Liver (tissue), 9 donors: ENCODE data around the gene ETNPPL. TPM values are rescaled to one million over a fixed set of nuclear protein-coding genes. Genes with fewer than 3 reads are reported as not detected.
A peak's percentile ranks its signal among the peaks of the same experiment; 100 is the strongest.

Experiments used
- DNase-seq: peaks from one replicate; pipeline ENCODE4 v3.0.0-alpha.2; 2017; ENCODE audit warnings: low spot score
- H3K27ac ChIP-seq, 2 donors: one replicate each; pipeline ENCODE4 v1.7.0; 2013; ENCODE audit warnings: inconsistent platforms in 2 of 2, low read length in 2 of 2, control low read depth in 1 of 2, low read depth in 1 of 2, mild to moderate bottlenecking in 1 of 2
- H3K27me3 ChIP-seq, 4 donors: one replicate each; pipeline versions ENCODE4 v1.6.1 to v1.7.0; 2013; ENCODE audit warnings: low read length in 3 of 4, inconsistent platforms in 1 of 4, mild to moderate bottlenecking in 1 of 4, moderate library complexity in 1 of 4; ENCODE audit not compliant: control insufficient read depth in 4 of 4, insufficient read depth in 4 of 4
- H3K36me3 ChIP-seq, 4 donors: one replicate each; pipeline versions ENCODE4 v1.6.1 to v1.7.0; 2013; ENCODE audit warnings: low read length in 3 of 4, mild to moderate bottlenecking in 3 of 4, low read depth in 1 of 4, moderate library complexity in 1 of 4; ENCODE audit not compliant: control insufficient read depth in 4 of 4, insufficient read depth in 3 of 4
- H3K4me1 ChIP-seq, 4 donors: one replicate each; pipeline versions ENCODE4 v1.6.1 to v1.7.0; 2013; ENCODE audit warnings: low read length in 3 of 4, mild to moderate bottlenecking in 3 of 4, moderate library complexity in 1 of 4; ENCODE audit not compliant: control insufficient read depth in 4 of 4, insufficient read depth in 4 of 4
- H3K4me3 ChIP-seq, 3 donors: one replicate each; pipeline versions ENCODE4 v1.6.1 to v1.7.0; 2013; ENCODE audit warnings: low read length in 3 of 3, control low read depth in 1 of 3, low read depth in 1 of 3, mild to moderate bottlenecking in 1 of 3
- H3K9ac ChIP-seq, 2 donors: one replicate each; pipeline ENCODE4 v1.7.0; 2013; ENCODE audit warnings: low read length in 2 of 2, mild to moderate bottlenecking in 2 of 2, moderate library complexity in 2 of 2, control low read depth in 1 of 2, low read depth in 1 of 2
- H3K9me3 ChIP-seq, 4 donors: one replicate each; pipeline versions ENCODE4 v1.6.1 to v1.7.0; 2013; ENCODE audit warnings: low read length in 3 of 4; ENCODE audit not compliant: control insufficient read depth in 4 of 4
- EGR1 ChIP-seq, 2 donors: IDR thresholded peaks; 2 replicates each; pipeline ENCODE4 v1.6.1; 2016 to 2018; ENCODE audit warnings: antibody characterized with exemption in 2 of 2, low read depth in 2 of 2
- FOXA1 ChIP-seq: IDR thresholded peaks from 2 replicates; pipeline ENCODE4 v1.6.1; 2016; ENCODE audit warnings: antibody characterized with exemption
- FOXA2 ChIP-seq: IDR thresholded peaks from 2 replicates; pipeline ENCODE4 v1.6.1; 2016; ENCODE audit warnings: antibody characterized with exemption
- GABPA ChIP-seq, 2 donors: IDR thresholded peaks in 1 of 2; conservative IDR thresholded peaks in 1 of 2; 2 replicates each; pipeline ENCODE4 v1.6.1; 2016; ENCODE audit warnings: antibody characterized with exemption in 2 of 2, mild to moderate bottlenecking in 1 of 2, moderate library complexity in 1 of 2
- HNF4A ChIP-seq, 2 donors: conservative IDR thresholded peaks; 2 replicates each; pipeline ENCODE4 v1.6.1; 2016; ENCODE audit warnings: antibody characterized with exemption in 2 of 2, mild to moderate bottlenecking in 2 of 2
- HNF4G ChIP-seq: IDR thresholded peaks from 2 replicates; pipeline ENCODE4 v1.6.1; 2016; ENCODE audit warnings: antibody characterized with exemption
- JUND ChIP-seq, 2 donors: IDR thresholded peaks; 2 replicates each; pipeline ENCODE4 v1.6.1; 2016; ENCODE audit warnings: antibody characterized with exemption in 2 of 2
- MAX ChIP-seq: IDR thresholded peaks from 2 replicates; pipeline ENCODE4 v1.6.1; 2016; ENCODE audit warnings: antibody characterized with exemption
- NR2F2 ChIP-seq: IDR thresholded peaks from 2 replicates; pipeline ENCODE4 v1.6.1; 2016; ENCODE audit warnings: antibody characterized with exemption
- RAD21 ChIP-seq, 2 donors: IDR thresholded peaks; 2 replicates each; pipeline ENCODE4 v1.6.1; 2016; ENCODE audit warnings: antibody characterized with exemption in 2 of 2, mild to moderate bottlenecking in 2 of 2
- RXRA ChIP-seq, 2 donors: IDR thresholded peaks; 2 replicates each; pipeline ENCODE4 v1.6.1; 2017 to 2018; ENCODE audit warnings: antibody characterized with exemption in 2 of 2, mild to moderate bottlenecking in 1 of 2
- SP1 ChIP-seq: IDR thresholded peaks from 2 replicates; pipeline ENCODE4 v1.6.1; 2018; ENCODE audit warnings: antibody characterized with exemption, mild to moderate bottlenecking
- TAF1 ChIP-seq: conservative IDR thresholded peaks from 2 replicates; pipeline ENCODE4 v1.6.1; 2016; ENCODE audit warnings: antibody characterized with exemption, mild to moderate bottlenecking
- YY1 ChIP-seq: IDR thresholded peaks from 2 replicates; pipeline ENCODE4 v1.6.1; 2016; ENCODE audit warnings: antibody characterized with exemption, mild to moderate bottlenecking
- WGBS: extraction: QIAGEN DNeasy Blood & Tissue Kit; methylation state at CpG from one replicate; pipeline ENCODE4 v1.1.7; 2013; 5-methylcytosine and 5-hydroxymethylcytosine counted together
- polyA plus RNA-seq, 2 donors: library from polyadenylated mRNA; stranded (reverse) in 1 of 2; unstranded in 1 of 2; fragments of 200-250 nt in 1 of 2; fragments of >200 nt in 1 of 2; fragmentation: Nextera tagmentation in 1 of 2; extraction: Ambion mirVana in 1 of 2; gene quantifications; one replicate each; pipeline versions ENCODE4 v1.2.1 to v1.2.3, GENCODE V29; 2013 to 2015
- total RNA-seq, 2 donors: library from RNA; depleted of rRNA; stranded (reverse); fragments of >200 nt; gene quantifications; one replicate each; pipeline ENCODE4 v1.2.3, GENCODE V29; 2014
- TF ChIP-seq, protein P1 (sequence below): IDR thresholded peaks from 2 replicates; pipeline ENCODE4 v1.6.1; 2016; ENCODE audit warnings: antibody characterized with exemption
- TF ChIP-seq, protein P2 (sequence below): IDR thresholded peaks from 2 replicates; pipeline ENCODE4 v1.6.1; 2016; ENCODE audit warnings: antibody characterized with exemption
- TF ChIP-seq, protein P3 (sequence below): fragments of 150-350 bp; IDR thresholded peaks from 2 replicates; pipeline ENCODE4 v1.5.1; 2017; ENCODE audit warnings: improper control_type of control experiment, low read depth, low read length; ENCODE audit not compliant: missing input control
- TF ChIP-seq, protein P4 (sequence below): IDR thresholded peaks from 2 replicates; pipeline ENCODE4 v1.6.1; 2016; ENCODE audit warnings: antibody characterized with exemption, mild to moderate bottlenecking
- donor health status: healthy.
- donor health status: healthy.
- donor health status: healthy.
- donor health status: healthy.
- donor health status: healthy.

Gene ETNPPL
- total and polyA plus RNA-seq, 4 donors, result 2.5 to 43.3 (median 25.3) TPM

DNA sequence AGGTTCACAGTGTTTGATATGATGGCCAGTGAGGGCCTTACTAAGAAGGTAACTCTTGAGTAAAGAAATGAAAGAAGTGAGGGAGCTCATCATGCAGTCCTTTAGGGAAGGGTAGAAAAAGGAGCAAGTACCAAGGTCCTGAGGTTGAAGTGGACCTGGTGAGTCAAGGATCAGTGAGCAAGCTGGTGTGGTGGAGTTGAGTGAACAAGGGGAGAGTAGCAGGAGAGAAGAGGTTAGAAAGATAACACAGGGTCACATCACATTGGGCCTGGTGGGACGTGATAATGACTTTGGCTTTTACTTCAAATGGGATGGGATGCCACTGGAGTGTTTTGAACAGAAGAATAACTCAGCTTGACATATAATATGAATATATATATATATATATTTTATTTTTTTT is 67.8 kb downstream of the ETNPPL start:
- H3K27ac ChIP-seq, result no peak overlapping the region
- no peak overlapping the region for H3K4me3 ChIP-seq
- no peaks in the 10 kb centered on the region for H3K36me3 ChIP-seq
- no peaks in the 10 kb centered on the region for H3K9me3 ChIP-seq
- H3K27me3 ChIP-seq, result no peaks in the 10 kb centered on the region
- H3K4me1 ChIP-seq, result peaks cover 0 to 39% (median 26%) of the 10 kb centered on the region in 4 donors
- no peak overlapping the region for H3K9ac ChIP-seq
- DNase-seq, result no peak
- TF ChIP-seq RAD21 (IDR thresholded peaks at IDR 0.05) (no peak), MAX (no peak), NR2F2 (no peak), JUND (IDR thresholded peaks at IDR 0.05) (no peak), TAF1 (no peak), HNF4G (no peak), HNF4A (conservative IDR thresholded peaks at IDR 0.05) (no peak)
- TF ChIP-seq, protein P1, sequence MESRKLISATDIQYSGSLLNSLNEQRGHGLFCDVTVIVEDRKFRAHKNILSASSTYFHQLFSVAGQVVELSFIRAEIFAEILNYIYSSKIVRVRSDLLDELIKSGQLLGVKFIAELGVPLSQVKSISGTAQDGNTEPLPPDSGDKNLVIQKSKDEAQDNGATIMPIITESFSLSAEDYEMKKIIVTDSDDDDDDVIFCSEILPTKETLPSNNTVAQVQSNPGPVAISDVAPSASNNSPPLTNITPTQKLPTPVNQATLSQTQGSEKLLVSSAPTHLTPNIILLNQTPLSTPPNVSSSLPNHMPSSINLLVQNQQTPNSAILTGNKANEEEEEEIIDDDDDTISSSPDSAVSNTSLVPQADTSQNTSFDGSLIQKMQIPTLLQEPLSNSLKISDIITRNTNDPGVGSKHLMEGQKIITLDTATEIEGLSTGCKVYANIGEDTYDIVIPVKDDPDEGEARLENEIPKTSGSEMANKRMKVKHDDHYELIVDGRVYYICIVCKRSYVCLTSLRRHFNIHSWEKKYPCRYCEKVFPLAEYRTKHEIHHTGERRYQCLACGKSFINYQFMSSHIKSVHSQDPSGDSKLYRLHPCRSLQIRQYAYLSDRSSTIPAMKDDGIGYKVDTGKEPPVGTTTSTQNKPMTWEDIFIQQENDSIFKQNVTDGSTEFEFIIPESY, result no peak
- TF ChIP-seq, protein P2, sequence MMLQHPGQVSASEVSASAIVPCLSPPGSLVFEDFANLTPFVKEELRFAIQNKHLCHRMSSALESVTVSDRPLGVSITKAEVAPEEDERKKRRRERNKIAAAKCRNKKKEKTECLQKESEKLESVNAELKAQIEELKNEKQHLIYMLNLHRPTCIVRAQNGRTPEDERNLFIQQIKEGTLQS, result no peak
- WGBS, result 95% methylated on average over 1 of the region's 1 CpG

- H3K36me3 ChIP-seq, result no peaks in the 10 kb centered on the region
- no peak overlapping the region for H3K27ac ChIP-seq
- no peaks in the 10 kb centered on the region for H3K27me3 ChIP-seq
- no peaks in the 10 kb centered on the region for H3K9me3 ChIP-seq
- no peak for DNase-seq
- H3K4me1 ChIP-seq, result peaks cover 0 to 39% (median 27%) of the 10 kb centered on the region in 4 donors
- WGBS, result 29% methylated on average over 3 of the region's 3 CpGs
- H3K4me3 ChIP-seq, result no peak overlapping the region
- TF ChIP-seq, protein P2, result no peak
- TF ChIP-seq, protein P1, result peak; percentile 48
- TF ChIP-seq SP1 (peak; percentile 76), MAX (no peak), FOXA1 (no peak), JUND (IDR thresholded peaks at IDR 0.05) (peak in 1 of 2 donors; percentile 49), RXRA (IDR thresholded peaks at IDR 0.05) (peak; percentile 92 to 95), YY1 (peak; percentile 38), RAD21 (IDR thresholded peaks at IDR 0.05) (peak; percentile 30 to 59), HNF4G (no peak), FOXA2 (no peak), NR2F2 (no peak), HNF4A (conservative IDR thresholded peaks at IDR 0.05) (peak; percentile 81 to 82), TAF1 (no peak), GABPA (IDR thresholded peaks at IDR 0.05 in 1 of 2, conservative IDR thresholded peaks at IDR 0.05 in 1 of 2) (peak in 1 of 2 donors; percentile 19), EGR1 (IDR thresholded peaks at IDR 0.05; ENCODE audit: low read depth in 2 of 2) (no peak)
- TF ChIP-seq, protein P3, sequence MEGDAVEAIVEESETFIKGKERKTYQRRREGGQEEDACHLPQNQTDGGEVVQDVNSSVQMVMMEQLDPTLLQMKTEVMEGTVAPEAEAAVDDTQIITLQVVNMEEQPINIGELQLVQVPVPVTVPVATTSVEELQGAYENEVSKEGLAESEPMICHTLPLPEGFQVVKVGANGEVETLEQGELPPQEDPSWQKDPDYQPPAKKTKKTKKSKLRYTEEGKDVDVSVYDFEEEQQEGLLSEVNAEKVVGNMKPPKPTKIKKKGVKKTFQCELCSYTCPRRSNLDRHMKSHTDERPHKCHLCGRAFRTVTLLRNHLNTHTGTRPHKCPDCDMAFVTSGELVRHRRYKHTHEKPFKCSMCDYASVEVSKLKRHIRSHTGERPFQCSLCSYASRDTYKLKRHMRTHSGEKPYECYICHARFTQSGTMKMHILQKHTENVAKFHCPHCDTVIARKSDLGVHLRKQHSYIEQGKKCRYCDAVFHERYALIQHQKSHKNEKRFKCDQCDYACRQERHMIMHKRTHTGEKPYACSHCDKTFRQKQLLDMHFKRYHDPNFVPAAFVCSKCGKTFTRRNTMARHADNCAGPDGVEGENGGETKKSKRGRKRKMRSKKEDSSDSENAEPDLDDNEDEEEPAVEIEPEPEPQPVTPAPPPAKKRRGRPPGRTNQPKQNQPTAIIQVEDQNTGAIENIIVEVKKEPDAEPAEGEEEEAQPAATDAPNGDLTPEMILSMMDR, result no peak
- TF ChIP-seq, protein P4, sequence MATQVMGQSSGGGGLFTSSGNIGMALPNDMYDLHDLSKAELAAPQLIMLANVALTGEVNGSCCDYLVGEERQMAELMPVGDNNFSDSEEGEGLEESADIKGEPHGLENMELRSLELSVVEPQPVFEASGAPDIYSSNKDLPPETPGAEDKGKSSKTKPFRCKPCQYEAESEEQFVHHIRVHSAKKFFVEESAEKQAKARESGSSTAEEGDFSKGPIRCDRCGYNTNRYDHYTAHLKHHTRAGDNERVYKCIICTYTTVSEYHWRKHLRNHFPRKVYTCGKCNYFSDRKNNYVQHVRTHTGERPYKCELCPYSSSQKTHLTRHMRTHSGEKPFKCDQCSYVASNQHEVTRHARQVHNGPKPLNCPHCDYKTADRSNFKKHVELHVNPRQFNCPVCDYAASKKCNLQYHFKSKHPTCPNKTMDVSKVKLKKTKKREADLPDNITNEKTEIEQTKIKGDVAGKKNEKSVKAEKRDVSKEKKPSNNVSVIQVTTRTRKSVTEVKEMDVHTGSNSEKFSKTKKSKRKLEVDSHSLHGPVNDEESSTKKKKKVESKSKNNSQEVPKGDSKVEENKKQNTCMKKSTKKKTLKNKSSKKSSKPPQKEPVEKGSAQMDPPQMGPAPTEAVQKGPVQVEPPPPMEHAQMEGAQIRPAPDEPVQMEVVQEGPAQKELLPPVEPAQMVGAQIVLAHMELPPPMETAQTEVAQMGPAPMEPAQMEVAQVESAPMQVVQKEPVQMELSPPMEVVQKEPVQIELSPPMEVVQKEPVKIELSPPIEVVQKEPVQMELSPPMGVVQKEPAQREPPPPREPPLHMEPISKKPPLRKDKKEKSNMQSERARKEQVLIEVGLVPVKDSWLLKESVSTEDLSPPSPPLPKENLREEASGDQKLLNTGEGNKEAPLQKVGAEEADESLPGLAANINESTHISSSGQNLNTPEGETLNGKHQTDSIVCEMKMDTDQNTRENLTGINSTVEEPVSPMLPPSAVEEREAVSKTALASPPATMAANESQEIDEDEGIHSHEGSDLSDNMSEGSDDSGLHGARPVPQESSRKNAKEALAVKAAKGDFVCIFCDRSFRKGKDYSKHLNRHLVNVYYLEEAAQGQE, result no peak
- no peak overlapping the region for H3K9ac ChIP-seq
These were observed 68.4 kb downstream of the ETNPPL start for GRCh38 chr4:108694423-108694822.
